Measurements from ENCODE around the gene HSD17B8.
A peak's percentile ranks its signal among the peaks of the same experiment; 100 is the strongest.
"Not testable (repeated sequence)": the region's sequence is repeated elsewhere in the genome, so short reads cannot be mapped to it uniquely, and the experiment has no call there.

HSD17B8 gene

GRCh38 chr6:33207552-33208090, 3.2 kb downstream of the HSD17B8 start:
- DNase-seq: no peak

- peak; percentile 36 to 63 for DNase-seq
Measured at GRCh38 chr6:33208091-33208967, 3.9 kb downstream of the HSD17B8 start, which contains the start of gene RING1. Gene RING1, plus strand, starts transcription at chr6:33208500. Its CDS starts 323 bp downstream, at chr6:33208823.

- no peak for DNase-seq
Measured at GRCh38 chr6:33209856-33210255, 5.4 kb downstream of the HSD17B8 start.

- DNase-seq: no peak
Measured at GRCh38 chr6:33211136-33211535, 6.7 kb downstream of the HSD17B8 start.

- DNase-seq: no peak
Measured at GRCh38 chr6:33211666-33212422, 7.4 kb downstream of the HSD17B8 start.

- no peak for DNase-seq
Measured at GRCh38 chr6:33212857-33213165, 8.4 kb downstream of the HSD17B8 start.

GRCh38 chr6:33213166-33213988, 8.9 kb downstream of the HSD17B8 start:
- DNase-seq: no peak

- no peak for DNase-seq
Measured at GRCh38 chr6:33213989-33214335, 9.5 kb downstream of the HSD17B8 start.

GRCh38 chr6:33215271-33216116, 11.0 kb downstream of the HSD17B8 start:
- DNase-seq: no peak

GRCh38 chr6:33216117-33216649, 11.7 kb downstream of the HSD17B8 start:
- DNase-seq: no peak

- DNase-seq: no peak
Measured at GRCh38 chr6:33217246-33217645, 12.8 kb downstream of the HSD17B8 start.

GRCh38 chr6:33217681-33218080, 13.2 kb downstream of the HSD17B8 start:
- DNase-seq: no peak

- DNase-seq: not testable (repeated sequence)
Measured at GRCh38 chr6:33226503-33227120, 22.2 kb downstream of the HSD17B8 start.

- no peak for DNase-seq
Measured at GRCh38 chr6:33235221-33235634, 30.8 kb downstream of the HSD17B8 start.

GRCh38 chr6:33236328-33236727, 31.9 kb downstream of the HSD17B8 start:
- no peak for DNase-seq

- DNase-seq: no peak
Measured at GRCh38 chr6:33236852-33237251, 32.4 kb downstream of the HSD17B8 start.

- DNase-seq: no peak
Measured at GRCh38 chr6:33237741-33238140, 33.3 kb downstream of the HSD17B8 start.

GRCh38 chr6:33241968-33242367, 37.5 kb downstream of the HSD17B8 start:
- DNase-seq: no peak

- DNase-seq: no peak
Measured at GRCh38 chr6:33243476-33243875, 39.0 kb downstream of the HSD17B8 start.

- DNase-seq: peak; percentile 75 to 92
Measured at GRCh38 chr6:33247977-33248642, 43.7 kb downstream of the HSD17B8 start.

GRCh38 chr6:33248643-33248931, 44.1 kb downstream of the HSD17B8 start:
- DNase-seq: no peak
